Stomach (tissue), 9 donors: ENCODE measurements around the gene TAC3. TPM values are rescaled to one million over a fixed set of nuclear protein-coding genes. Genes with fewer than 3 reads are reported as not detected.

Experiments used
- DNase-seq, 2 donors: peaks; one replicate each; pipeline versions ENCODE4 v3.0.0 to v3.0.0-alpha.2; 2013 to 2019
- H3K27ac ChIP-seq, 5 donors: fragments of 200-600 bp in 4 of 5; sonication (generic) in 4 of 5; one replicate each; pipeline ENCODE4 v1.5.1; 2013 to 2019; ENCODE audit warnings: mild to moderate bottlenecking in 1 of 5, moderate library complexity in 1 of 5
- H3K27me3 ChIP-seq, 3 donors: fragments of 200-600 bp; sonication (generic); one replicate each; pipeline ENCODE4 v1.5.1; 2017 to 2019; ENCODE audit warnings: mixed run types in 1 of 3
- H3K36me3 ChIP-seq, 4 donors: fragments of 200-600 bp; sonication (generic); 1 replicate in 3 of 4; 2 replicates in 1 of 4; pipeline ENCODE4 v1.5.1; 2016 to 2019
- H3K4me1 ChIP-seq, 4 donors: fragments of 200-600 bp; sonication (generic); one replicate each; pipeline ENCODE4 v1.5.1; 2016 to 2019
- H3K4me3 ChIP-seq, 4 donors: fragments of 200-600 bp; sonication (generic) in 3 of 4; one replicate each; pipeline ENCODE4 v1.5.1; 2016 to 2019; ENCODE audit warnings: mild to moderate bottlenecking in 1 of 4
- H3K9me3 ChIP-seq, 4 donors: fragments of 200-600 bp; sonication (generic); one replicate each; pipeline ENCODE4 v1.5.1; 2016 to 2019
- CTCF ChIP-seq, 7 experiments: fragments of 450-650 bp in 4 of 7; fragments of 200-600 bp in 3 of 7; sonication (generic) in 3 of 7; IDR thresholded peaks; one replicate each; pipeline ENCODE4 v1.5.1; 2016 to 2019; ENCODE audit warnings: antibody characterized with exemption in 7 of 7, control low read depth in 2 of 7, mild to moderate bottlenecking in 1 of 7
- EP300 ChIP-seq: sonication (generic); formaldehyde crosslinking; IDR thresholded peaks from one replicate; pipeline ENCODE4 v1.6.1; 2017; ENCODE audit warnings: antibody characterized with exemption
- POLR2A ChIP-seq, 4 donors: fragments of 450-650 bp; IDR thresholded peaks; one replicate each; pipeline ENCODE4 v1.6.1; 2016; ENCODE audit warnings: antibody characterized with exemption in 4 of 4, control low read depth in 2 of 4, mild to moderate bottlenecking in 1 of 4, moderate library complexity in 1 of 4
- POLR2AphosphoS5 ChIP-seq, 3 donors: sonication (generic); formaldehyde crosslinking; IDR thresholded peaks; one replicate each; pipeline ENCODE4 v1.6.1; 2016; ENCODE audit warnings: antibody characterized with exemption in 3 of 3
- WGBS, 5 donors: extraction: QIAGEN DNeasy Blood & Tissue Kit in 3 of 5; methylation state at CpG; one replicate each; pipeline versions ENCODE4 v1.1.5 to v1.1.7; 2013 to 2018; 5-methylcytosine and 5-hydroxymethylcytosine counted together
- intact Hi-C: fragments of 100-400 bp; cut with DNase I; formaldehyde crosslinking; loops from one replicate; pipeline ENCODE4 v1.15.1; 2023; ENCODE audit warnings: low total_unique reads
- polyA plus RNA-seq, 3 donors: library from polyadenylated mRNA; stranded (reverse); fragments of 200-250 nt; gene quantifications; one replicate each; pipeline ENCODE4 v1.2.3, GENCODE V29; 2013
- total RNA-seq, 5 donors: library from RNA; depleted of rRNA; stranded (reverse); fragments of >200 nt; gene quantifications; one replicate each; pipeline versions ENCODE4 v1.1.0 to v1.2.3, GENCODE V29; 2014 to 2016
- donor health status: healthy with polysubstance abuse.
- donor health status: Bipolar disorder and iron deficiency.
- donor health status: healthy.

Gene TAC3
- total and polyA plus RNA-seq, 8 donors: 0.62 to 19.8 (median 2.0) TPM; not detected in 3

DNA sequence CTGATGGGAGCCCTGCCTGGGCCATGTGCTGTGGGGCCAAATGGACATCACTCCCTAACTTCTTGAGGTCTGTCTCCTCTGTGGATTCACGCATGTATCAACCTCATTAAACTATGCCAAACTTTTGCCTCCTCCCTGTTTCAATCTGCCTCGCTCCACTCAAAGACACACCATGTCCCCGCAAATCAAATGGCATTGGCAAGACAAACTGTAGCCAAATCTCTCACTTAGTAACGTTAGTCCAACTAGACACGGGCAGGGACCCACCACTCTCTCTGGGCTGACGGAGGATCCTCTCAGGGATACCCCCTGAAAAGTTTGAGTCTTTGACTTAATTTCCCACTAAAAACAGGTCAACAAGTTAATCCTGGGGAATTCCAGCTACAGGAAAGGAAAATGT lies 18.0 kb downstream of the TAC3 start:
- no peak for TF ChIP-seq CTCF (IDR thresholded peaks at IDR 0.05)
- no peak for TF ChIP-seq EP300
- no peak for TF ChIP-seq POLR2AphosphoS5 (IDR thresholded peaks at IDR 0.05)
- TF ChIP-seq POLR2A (IDR thresholded peaks at IDR 0.05): no peak
- WGBS, 5 donors: 90 to 95% (median 93%) methylated on average over 6 of the region's 6 CpGs
- H3K36me3 ChIP-seq: peaks cover 12 to 81% (median 54%) of the 10 kb centered on the region in 4 donors
- DNase-seq: no peak
- H3K4me3 ChIP-seq: no peak overlapping the region
- no peak overlapping the region for H3K27ac ChIP-seq
- H3K9me3 ChIP-seq: no peaks in the 10 kb centered on the region
- H3K27me3 ChIP-seq: no peaks in the 10 kb centered on the region
- peaks cover 10 to 20% (median 12%) of the 10 kb centered on the region in 4 donors for H3K4me1 ChIP-seq
- intact Hi-C loops: no loop called here

GRCh38 chr12:56996793-56997545 lies 19.4 kb downstream of the TAC3 start:
- Histone ChIP-seq H3K27me3 (no peaks in the 10 kb centered on the region), H3K4me3 (no peak overlapping the region), H3K4me1 (peaks cover 7 to 14% (median 11%) of the 10 kb centered on the region in 4 donors), H3K9me3 (no peaks in the 10 kb centered on the region), H3K27ac (no peak overlapping the region), H3K36me3 (peaks cover 0 to 67% (median 41%) of the 10 kb centered on the region in 4 donors)
- TF ChIP-seq CTCF (IDR thresholded peaks at IDR 0.05) (no peak), EP300 (no peak), POLR2A (IDR thresholded peaks at IDR 0.05) (no peak), POLR2AphosphoS5 (IDR thresholded peaks at IDR 0.05) (no peak)
- DNase-seq: no peak
- intact Hi-C loops: no loop called here
- WGBS, 5 donors: 67 to 77% (median 68%) methylated on average over 12 of the region's 12 CpGs

GRCh38 chr12:56995930-56996496 lies 20.3 kb downstream of the TAC3 start:
- H3K36me3 ChIP-seq: peaks cover 0 to 60% (median 36%) of the 10 kb centered on the region in 4 donors
- intact Hi-C loops: no loop called here
- 90 to 96% (median 94%) methylated on average over 4 to 11 of the region's 11 CpGs for WGBS, 5 donors
- DNase-seq: no peak
- peaks cover 0 to 12% (median 10%) of the 10 kb centered on the region in 4 donors for H3K4me1 ChIP-seq
- H3K27ac ChIP-seq: no peak overlapping the region
- no peaks in the 10 kb centered on the region for H3K9me3 ChIP-seq
- TF ChIP-seq POLR2A (IDR thresholded peaks at IDR 0.05) (no peak), CTCF (IDR thresholded peaks at IDR 0.05) (no peak), EP300 (no peak), POLR2AphosphoS5 (IDR thresholded peaks at IDR 0.05) (no peak)
- no peak overlapping the region for H3K4me3 ChIP-seq
- no peaks in the 10 kb centered on the region for H3K27me3 ChIP-seq

DNA sequence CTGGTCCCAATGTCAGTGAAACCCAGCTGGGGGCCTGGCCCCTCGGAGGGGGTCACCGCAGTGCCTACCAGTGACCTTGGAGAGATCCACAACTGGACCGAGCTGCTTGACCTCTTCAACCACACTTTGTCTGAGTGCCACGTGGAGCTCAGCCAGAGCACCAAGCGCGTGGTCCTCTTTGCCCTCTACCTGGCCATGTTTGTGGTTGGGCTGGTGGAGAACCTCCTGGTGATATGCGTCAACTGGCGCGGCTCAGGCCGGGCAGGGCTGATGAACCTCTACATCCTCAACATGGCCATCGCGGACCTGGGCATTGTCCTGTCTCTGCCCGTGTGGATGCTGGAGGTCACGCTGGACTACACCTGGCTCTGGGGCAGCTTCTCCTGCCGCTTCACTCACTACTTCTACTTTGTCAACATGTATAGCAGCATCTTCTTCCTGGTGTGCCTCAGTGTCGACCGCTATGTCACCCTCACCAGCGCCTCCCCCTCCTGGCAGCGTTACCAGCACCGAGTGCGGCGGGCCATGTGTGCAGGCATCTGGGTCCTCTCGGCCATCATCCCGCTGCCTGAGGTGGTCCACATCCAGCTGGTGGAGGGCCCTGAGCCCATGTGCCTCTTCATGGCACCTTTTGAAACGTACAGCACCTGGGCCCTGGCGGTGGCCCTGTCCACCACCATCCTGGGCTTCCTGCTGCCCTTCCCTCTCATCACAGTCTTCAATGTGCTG lies 21.0 kb downstream of the TAC3 start:
- Histone ChIP-seq H3K4me3 (no peak overlapping the region), H3K36me3 (peaks cover 0 to 53% (median 32%) of the 10 kb centered on the region in 4 donors), H3K9me3 (no peaks in the 10 kb centered on the region), H3K4me1 (peaks cover 0 to 16% (median 11%) of the 10 kb centered on the region in 4 donors), H3K27ac (no peak overlapping the region), H3K27me3 (no peaks in the 10 kb centered on the region)
- intact Hi-C loops: no loop called here
- DNase-seq: no peak
- WGBS, 5 donors: 86 to 95% (median 90%) methylated on average over 20 to 26 of the region's 26 CpGs
- TF ChIP-seq CTCF (IDR thresholded peaks at IDR 0.05): no peak
- no peak for TF ChIP-seq EP300
- TF ChIP-seq POLR2AphosphoS5 (IDR thresholded peaks at IDR 0.05): no peak
- no peak for TF ChIP-seq POLR2A (IDR thresholded peaks at IDR 0.05)
